ENCODE measurements around the gene CLIP2. TPM values are rescaled to one million over a fixed set of nuclear protein-coding genes. Genes with fewer than 3 reads are reported as not detected.
"Not testable (repeated sequence)": the region's sequence is repeated elsewhere in the genome, so short reads cannot be mapped to it uniquely, and the experiment has no call there.

Gene CLIP2
- total and polyA plus RNA-seq, 7 donors = 20.7 to 56.4 (median 23.4) TPM

DNA sequence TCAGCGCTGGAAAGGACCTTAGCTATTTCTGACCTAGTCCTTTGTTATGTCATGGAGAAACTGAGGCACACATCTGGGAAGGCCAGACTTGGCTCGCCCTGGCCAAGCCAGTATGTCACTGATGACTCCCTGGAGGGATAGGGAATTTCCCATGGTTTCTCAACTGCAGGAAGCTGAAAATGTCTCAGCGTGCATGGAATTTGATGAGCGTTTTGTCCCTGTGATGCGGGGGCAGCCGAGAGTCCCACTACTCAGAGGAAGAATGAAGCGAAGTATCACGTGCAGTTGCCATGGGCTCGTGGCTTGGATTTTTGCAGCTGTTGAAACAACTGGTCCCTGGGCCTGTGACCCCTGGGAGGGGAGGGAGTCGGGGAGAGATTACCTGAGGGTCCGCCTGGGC is 44.8 kb downstream of the CLIP2 start:
- Histone ChIP-seq H3K4me1 (no peaks in the 10 kb centered on the region), H3K36me3 (peaks cover 0 to 25% (median 0%) of the 10 kb centered on the region in 4 donors), H3K4me3 (no peak overlapping the region), H3K27ac (no peak overlapping the region), H3K9me3 (no peaks in the 10 kb centered on the region), H3K27me3 (no peaks in the 10 kb centered on the region)
- DNase-seq = no peak
- 84% methylated on average over 11 of the region's 11 CpGs for WGBS, 2 donors
- TF ChIP-seq POLR2A (IDR thresholded peaks at IDR 0.05) = no peak
- no peak for TF ChIP-seq POLR2AphosphoS5 (IDR thresholded peaks at IDR 0.05)
- TF ChIP-seq EP300 (IDR thresholded peaks at IDR 0.05) = no peak
- TF ChIP-seq, protein P1, sequence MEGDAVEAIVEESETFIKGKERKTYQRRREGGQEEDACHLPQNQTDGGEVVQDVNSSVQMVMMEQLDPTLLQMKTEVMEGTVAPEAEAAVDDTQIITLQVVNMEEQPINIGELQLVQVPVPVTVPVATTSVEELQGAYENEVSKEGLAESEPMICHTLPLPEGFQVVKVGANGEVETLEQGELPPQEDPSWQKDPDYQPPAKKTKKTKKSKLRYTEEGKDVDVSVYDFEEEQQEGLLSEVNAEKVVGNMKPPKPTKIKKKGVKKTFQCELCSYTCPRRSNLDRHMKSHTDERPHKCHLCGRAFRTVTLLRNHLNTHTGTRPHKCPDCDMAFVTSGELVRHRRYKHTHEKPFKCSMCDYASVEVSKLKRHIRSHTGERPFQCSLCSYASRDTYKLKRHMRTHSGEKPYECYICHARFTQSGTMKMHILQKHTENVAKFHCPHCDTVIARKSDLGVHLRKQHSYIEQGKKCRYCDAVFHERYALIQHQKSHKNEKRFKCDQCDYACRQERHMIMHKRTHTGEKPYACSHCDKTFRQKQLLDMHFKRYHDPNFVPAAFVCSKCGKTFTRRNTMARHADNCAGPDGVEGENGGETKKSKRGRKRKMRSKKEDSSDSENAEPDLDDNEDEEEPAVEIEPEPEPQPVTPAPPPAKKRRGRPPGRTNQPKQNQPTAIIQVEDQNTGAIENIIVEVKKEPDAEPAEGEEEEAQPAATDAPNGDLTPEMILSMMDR (IDR thresholded peaks at IDR 0.05) = no peak
- intact Hi-C loops (cut with DNase I) = no loop called here

DNA sequence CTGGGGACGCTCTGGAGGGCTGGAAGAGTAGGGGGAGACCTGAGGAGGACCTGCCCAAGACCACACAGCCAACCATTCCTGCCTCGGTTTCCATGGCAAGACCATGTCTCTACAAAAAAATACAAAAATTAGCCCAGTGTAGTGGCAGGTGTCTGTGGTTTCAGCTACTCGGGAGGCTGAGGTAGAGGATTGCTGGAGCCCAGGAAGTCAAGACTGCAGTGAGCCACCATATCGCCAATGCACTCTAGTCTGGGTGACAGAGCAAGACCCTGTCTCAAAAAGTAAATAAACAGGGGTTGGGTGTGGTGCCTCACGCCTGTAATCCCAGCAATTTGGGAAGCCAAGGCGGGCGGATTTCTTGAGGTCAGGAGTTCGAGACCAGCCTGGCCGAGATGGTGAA is 48.7 kb downstream of the CLIP2 start:
- peaks cover 0 to 27% (median 3%) of the 10 kb centered on the region in 4 donors for H3K36me3 ChIP-seq
- TF ChIP-seq EP300 (IDR thresholded peaks at IDR 0.05) = no peak
- TF ChIP-seq, protein P1 (IDR thresholded peaks at IDR 0.05) = no peak
- no peak for TF ChIP-seq POLR2A (IDR thresholded peaks at IDR 0.05)
- no peak for TF ChIP-seq POLR2AphosphoS5 (IDR thresholded peaks at IDR 0.05)
- no peak overlapping the region for H3K4me3 ChIP-seq
- no peaks in the 10 kb centered on the region for H3K9me3 ChIP-seq
- H3K27me3 ChIP-seq = no peaks in the 10 kb centered on the region
- intact Hi-C loops (cut with DNase I) = no loop called here
- 75 to 84% methylated on average over 9 of the region's 9 CpGs for WGBS, 2 donors
- no peak for DNase-seq
- no peak overlapping the region for H3K27ac ChIP-seq
- no peaks in the 10 kb centered on the region for H3K4me1 ChIP-seq

DNA sequence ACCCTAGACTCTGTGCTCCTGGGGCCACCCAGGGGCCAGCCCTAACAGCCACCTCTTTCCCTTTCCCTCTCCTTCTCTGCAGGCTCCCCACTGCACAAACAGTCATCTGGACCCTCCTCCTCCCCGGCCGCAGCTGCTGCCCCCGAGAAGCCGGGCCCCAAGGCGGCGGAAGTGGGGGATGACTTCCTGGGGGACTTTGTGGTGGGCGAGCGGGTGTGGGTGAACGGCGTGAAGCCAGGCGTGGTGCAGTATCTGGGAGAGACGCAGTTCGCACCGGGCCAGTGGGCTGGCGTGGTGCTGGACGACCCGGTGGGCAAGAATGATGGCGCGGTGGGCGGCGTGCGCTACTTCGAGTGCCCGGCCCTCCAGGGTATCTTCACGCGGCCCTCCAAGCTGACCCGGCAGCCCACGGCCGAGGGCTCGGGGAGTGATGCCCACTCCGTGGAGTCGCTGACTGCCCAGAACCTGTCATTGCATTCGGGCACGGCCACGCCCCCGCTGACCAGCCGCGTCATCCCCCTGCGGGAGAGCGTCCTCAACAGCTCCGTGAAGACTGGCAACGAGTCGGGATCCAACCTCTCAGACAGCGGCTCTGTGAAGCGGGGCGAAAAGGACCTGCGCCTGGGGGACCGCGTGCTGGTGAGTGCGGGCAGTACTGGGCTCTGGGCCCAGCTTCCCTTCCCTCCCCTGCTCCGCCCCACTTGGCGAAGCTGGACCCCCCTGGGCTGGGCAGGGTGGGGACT is 49.3 kb downstream of the CLIP2 start:
- no peak for TF ChIP-seq EP300 (IDR thresholded peaks at IDR 0.05)
- TF ChIP-seq, protein P1 (IDR thresholded peaks at IDR 0.05) = no peak
- TF ChIP-seq POLR2A (IDR thresholded peaks at IDR 0.05) = no peak
- no peak for TF ChIP-seq POLR2AphosphoS5 (IDR thresholded peaks at IDR 0.05)
- Histone ChIP-seq H3K27ac (no peak overlapping the region), H3K9me3 (no peaks in the 10 kb centered on the region), H3K4me1 (no peaks in the 10 kb centered on the region), H3K27me3 (no peaks in the 10 kb centered on the region), H3K4me3 (no peak overlapping the region), H3K36me3 (peaks cover 0 to 27% (median 3%) of the 10 kb centered on the region in 4 donors)
- intact Hi-C loops (cut with DNase I) = no loop called here
- 94% methylated on average over 52 of the region's 52 CpGs for WGBS, 2 donors
- DNase-seq = no peak

DNA sequence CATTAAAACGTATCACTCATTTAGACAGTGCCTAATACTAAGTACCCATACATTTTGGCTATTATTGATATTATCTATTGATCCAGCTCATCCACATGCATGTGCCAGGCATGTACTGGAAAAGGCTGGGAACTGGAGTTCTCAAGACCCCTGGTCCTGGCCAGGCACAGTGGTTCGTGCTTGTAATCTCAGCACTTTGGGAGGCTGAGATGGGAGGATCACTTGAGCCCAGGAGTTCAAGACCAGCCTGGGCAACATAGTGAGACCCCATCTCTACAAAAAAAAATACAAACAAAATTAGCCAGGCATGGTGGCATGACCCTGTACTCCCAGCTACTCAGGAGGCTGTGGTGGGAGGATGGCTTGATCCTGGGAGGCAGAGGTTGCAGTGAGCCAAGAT is 50.4 kb downstream of the CLIP2 start:
- H3K4me1 ChIP-seq; intact Hi-C loops (cut with DNase I); H3K4me3 ChIP-seq; H3K27ac ChIP-seq; H3K9me3 ChIP-seq; DNase-seq; H3K27me3 ChIP-seq: not testable (repeated sequence)
- H3K36me3 ChIP-seq = peaks cover 0 to 20% (median 3%) of the 10 kb centered on the region in 4 donors
- WGBS, 2 donors = 97 to 98% methylated on average over 2 of the region's 2 CpGs

DNA sequence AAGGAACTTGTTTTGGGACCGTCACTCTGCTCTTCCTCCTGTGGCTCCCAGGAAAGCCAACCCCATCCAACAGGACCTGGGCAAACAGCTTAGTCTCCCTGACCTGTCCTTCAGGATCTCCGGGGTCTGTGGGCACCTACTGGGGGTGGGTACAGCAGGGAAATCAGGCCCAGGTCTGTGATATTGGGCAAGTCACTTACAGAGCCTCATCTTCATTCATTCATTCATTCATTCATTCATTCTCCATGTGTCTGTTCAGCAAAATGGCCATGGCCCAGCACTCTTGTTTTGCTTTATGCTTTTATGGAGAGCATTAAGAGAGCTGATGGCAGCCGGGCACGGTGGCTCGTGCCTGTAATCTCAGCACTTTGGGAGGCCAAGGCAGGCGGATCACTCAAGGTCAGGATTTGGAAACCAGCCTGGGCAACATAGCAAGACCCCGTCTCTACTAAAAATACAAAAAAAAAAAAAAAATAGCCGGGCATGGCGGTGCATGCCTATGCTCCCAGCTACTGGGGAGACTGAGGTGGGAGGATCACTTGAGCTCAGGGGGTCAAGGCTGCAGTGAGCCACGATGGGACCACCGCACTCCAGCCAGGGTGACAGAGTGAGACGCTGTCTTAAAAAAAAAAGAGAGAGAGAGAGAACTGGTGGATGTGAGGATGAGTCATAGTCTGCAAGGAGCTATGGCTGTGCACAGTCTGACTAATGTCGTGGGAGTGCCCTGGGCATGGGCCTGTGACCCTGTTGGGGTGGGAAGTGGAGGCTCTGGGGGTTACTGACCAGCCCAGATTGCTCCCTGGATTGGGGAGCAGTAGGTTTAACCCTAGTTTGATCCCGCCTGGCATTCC is 54.3 kb downstream of the CLIP2 start:
- no peak for DNase-seq

More for the DNA sequence above, 54.3 kb downstream of the CLIP2 start:
- TF ChIP-seq EP300 (IDR thresholded peaks at IDR 0.05) (no peak), POLR2AphosphoS5 (IDR thresholded peaks at IDR 0.05) (no peak), POLR2A (IDR thresholded peaks at IDR 0.05) (no peak)
- TF ChIP-seq, protein P1 (IDR thresholded peaks at IDR 0.05) = no peak
- Histone ChIP-seq H3K27me3 (no peaks in the 10 kb centered on the region), H3K27ac (no peak overlapping the region), H3K9me3 (no peaks in the 10 kb centered on the region), H3K4me1 (peaks cover 0 to 6% (median 0%) of the 10 kb centered on the region in 4 donors), H3K4me3 (no peak overlapping the region), H3K36me3 (peaks cover 0 to 25% (median 3%) of the 10 kb centered on the region in 4 donors)
- WGBS, 2 donors = 82 to 87% methylated on average over 14 of the region's 14 CpGs
- intact Hi-C loops (cut with DNase I) = no loop called here

Data from sigmoid colon (tissue), 7 donors.